HG02642 (cell line): ENCODE results near the gene RPL13.
"Not testable (repeated sequence)": the region's sequence is repeated elsewhere in the genome, so short reads cannot be mapped to it uniquely, and the experiment has no call there.

Experiments
- ATAC-seq: cut with Tn5 transposase; IDR thresholded peaks from one replicate; pipeline ENCODE4 v1.9.1; 2021; ENCODE audit warnings: mild to moderate bottlenecking; ENCODE audit not compliant: unreplicated experiment, poor library complexity

The RPL13 gene

GRCh38 chr16:89575247-89576152 is 15.0 kb downstream of the RPL13 start, which contains the start of gene CPNE7:
CPNE7 (plus strand) TSS chr16:89575758; CDS start chr16:89575898, 140 bp downstream.
- no peak for ATAC-seq

- no peak for ATAC-seq
Measured at GRCh38 chr16:89576153-89577054, 15.9 kb downstream of the RPL13 start.

GRCh38 chr16:89577055-89577759 is 16.7 kb downstream of the RPL13 start:
- no peak for ATAC-seq

GRCh38 chr16:89579351-89579750 is 18.9 kb downstream of the RPL13 start:
- no peak for ATAC-seq

- ATAC-seq, result no peak
Measured at GRCh38 chr16:89581045-89581695, 20.7 kb downstream of the RPL13 start.

- ATAC-seq, result no peak
Measured at GRCh38 chr16:89581861-89582563, 21.5 kb downstream of the RPL13 start.

GRCh38 chr16:89582614-89583196 is 22.2 kb downstream of the RPL13 start:
- no peak for ATAC-seq

GRCh38 chr16:89583197-89583894 is 22.9 kb downstream of the RPL13 start:
- no peak for ATAC-seq

GRCh38 chr16:89583895-89584644 is 23.6 kb downstream of the RPL13 start:
- ATAC-seq, result no peak

- no peak for ATAC-seq
Measured at GRCh38 chr16:89584768-89585549, 24.5 kb downstream of the RPL13 start.

GRCh38 chr16:89586218-89586617 is 25.7 kb downstream of the RPL13 start:
- no peak for ATAC-seq

- ATAC-seq, result no peak
Measured at GRCh38 chr16:89586853-89587252, 26.4 kb downstream of the RPL13 start.

- not testable (repeated sequence) for ATAC-seq
Measured at GRCh38 chr16:89587676-89588075, 27.2 kb downstream of the RPL13 start.

GRCh38 chr16:89588413-89589109 is 28.1 kb downstream of the RPL13 start:
- no peak for ATAC-seq

GRCh38 chr16:89589241-89589926 is 28.9 kb downstream of the RPL13 start:
- no peak for ATAC-seq

- ATAC-seq, result no peak
Measured at GRCh38 chr16:89593841-89594240, 33.4 kb downstream of the RPL13 start.
